ENCODE results near the gene GNLY. TPM values are rescaled to one million over a fixed set of nuclear protein-coding genes. Genes with fewer than 3 reads are reported as not detected.

GNLY gene
- total RNA-seq, 2 donors from 2014 or later = 1.4 to 11.8 TPM

- intact Hi-C loops (cut with DNase I, micrococcal nuclease) = no loop called here
- no peak for ATAC-seq
- no peak for DNase-seq
Measured at GRCh38 chr2:85717308-85718008, 23.3 kb downstream of the GNLY start.

GRCh38 chr2:85718009-85718391 lies 23.8 kb downstream of the GNLY start:
- intact Hi-C loops (cut with DNase I, micrococcal nuclease) = no loop called here

GRCh38 chr2:85718885-85719492 lies 24.8 kb downstream of the GNLY start:
- intact Hi-C loops (cut with DNase I, micrococcal nuclease) = no loop called here
- DNase-seq (no peak), ATAC-seq (peak; percentile 41)

More at GRCh38 chr2:85718009-85718391, 23.8 kb downstream of the GNLY start:
- ATAC-seq (no peak), DNase-seq (no peak)

- intact Hi-C loops (cut with DNase I, micrococcal nuclease) = no loop called here
- no peak for ATAC-seq
- DNase-seq = peak in 1 of 2 donors; percentile 23
Measured at GRCh38 chr2:85719609-85720240, 25.6 kb downstream of the GNLY start.

GRCh38 chr2:85720533-85720932 lies 26.4 kb downstream of the GNLY start:
- intact Hi-C loops (cut with DNase I, micrococcal nuclease) = no loop called here
- ATAC-seq (no peak), DNase-seq (no peak)

- intact Hi-C loops (cut with DNase I, micrococcal nuclease) = no loop called here
- DNase-seq (peak in 1 of 2 donors; percentile 12), ATAC-seq (no peak)
Measured at GRCh38 chr2:85721641-85722040, 27.5 kb downstream of the GNLY start.

GRCh38 chr2:85722519-85722918 lies 28.4 kb downstream of the GNLY start:
- DNase-seq = peak in 1 of 2 donors; percentile 5
- ATAC-seq = no peak
- intact Hi-C loops (cut with DNase I, micrococcal nuclease) = no loop called here

GRCh38 chr2:85723707-85724360 lies 29.7 kb downstream of the GNLY start:
- DNase-seq (peak in 1 of 2 donors; percentile 14), ATAC-seq (no peak)
- intact Hi-C loops (cut with DNase I, micrococcal nuclease) = no loop called here

- ATAC-seq = no peak
- DNase-seq = peak in 1 of 2 donors; percentile 23
- intact Hi-C loops (cut with DNase I, micrococcal nuclease) = loop anchor here (5.0 kb wide), 1 partner anchor 88 kb away; no protein-coding TSS in a partner anchor
Measured at GRCh38 chr2:85724731-85725181, 30.6 kb downstream of the GNLY start.

- ATAC-seq = no peak
- intact Hi-C loops (cut with DNase I, micrococcal nuclease) = loop anchor here (5.0 kb wide), 1 partner anchor 87 kb away; no protein-coding TSS in a partner anchor
- no peak for DNase-seq
Measured at GRCh38 chr2:85725451-85725850, 31.3 kb downstream of the GNLY start.

GRCh38 chr2:85727798-85728197 lies 33.6 kb downstream of the GNLY start:
- intact Hi-C loops (cut with DNase I, micrococcal nuclease) = loop anchor here (5.0 kb wide), 1 partner anchor 85 kb away; no protein-coding TSS in a partner anchor
- DNase-seq (peak in 1 of 2 donors; percentile 10), ATAC-seq (no peak)

- ATAC-seq = no peak
- no peak for DNase-seq
Measured at GRCh38 chr2:85728342-85728741, 34.2 kb downstream of the GNLY start.

GRCh38 chr2:85728883-85729824 lies 35.0 kb downstream of the GNLY start:
- DNase-seq = peak; percentile 73 to 91
- ATAC-seq = peak; percentile 96
- intact Hi-C loops (cut with DNase I, micrococcal nuclease) = loop anchor here (5.0 kb wide), 1 partner anchor 83 kb away; no protein-coding TSS in a partner anchor

More at GRCh38 chr2:85728342-85728741, 34.2 kb downstream of the GNLY start:
- intact Hi-C loops (cut with DNase I, micrococcal nuclease) = loop anchor here (5.0 kb wide), 1 partner anchor 84 kb away; no protein-coding TSS in a partner anchor

- intact Hi-C loops (cut with DNase I, micrococcal nuclease) = loop anchor here (5.0 to 10.0 kb wide), 2 partner anchors 55 to 82 kb away; no protein-coding TSS in a partner anchor
- DNase-seq (peak in 1 of 2 donors; percentile 23), ATAC-seq (no peak)
Measured at GRCh38 chr2:85729825-85730510, 35.8 kb downstream of the GNLY start.

- peak in 1 of 2 donors; percentile 18 for DNase-seq
- ATAC-seq = no peak
- intact Hi-C loops (cut with DNase I, micrococcal nuclease) = loop anchor here in 1 of 2 donors (10.0 kb wide), 1 partner anchor 54 kb away; no protein-coding TSS in a partner anchor
Measured at GRCh38 chr2:85730686-85731230, 36.6 kb downstream of the GNLY start.

GRCh38 chr2:85731606-85732005 lies 37.4 kb downstream of the GNLY start:
- ATAC-seq (no peak), DNase-seq (peak in 1 of 2 donors; percentile 10)
- intact Hi-C loops (cut with DNase I, micrococcal nuclease) = loop anchor here in 1 of 2 donors (10.0 kb wide), 1 partner anchor 53 kb away; no protein-coding TSS in a partner anchor
